ENCODE measurements around the gene TAC3. TPM values are rescaled to one million over a fixed set of nuclear protein-coding genes. Genes with fewer than 3 reads are reported as not detected.
"Not testable (repeated sequence)": the region's sequence is repeated elsewhere in the genome, so short reads cannot be mapped to it uniquely, and the experiment has no call there.

Gene TAC3
- total RNA-seq, 1 donor from 2014 or later = 0.31 TPM

GRCh38 chr12:57025196-57025595 is 8.9 kb upstream of the TAC3 start:
- Mint-ChIP-seq H3K4me1 (peaks cover 22% of the 10 kb centered on the region), H3K9me3 (no peaks in the 10 kb centered on the region), H3K27me3 (ENCODE audit: low read depth) (peaks cover 2% of the 10 kb centered on the region), H3K27ac (no peak overlapping the region), H3K36me3 (no peaks in the 10 kb centered on the region), H3K4me3 (no peak overlapping the region)
- no peak for DNase-seq (ENCODE audit: low spot score in 2 of 2, unreplicated experiment in 2 of 2)
- TF ChIP-seq CTCF (IDR thresholded peaks at IDR 0.05; ENCODE audit: unreplicated experiment) = no peak

DNA sequence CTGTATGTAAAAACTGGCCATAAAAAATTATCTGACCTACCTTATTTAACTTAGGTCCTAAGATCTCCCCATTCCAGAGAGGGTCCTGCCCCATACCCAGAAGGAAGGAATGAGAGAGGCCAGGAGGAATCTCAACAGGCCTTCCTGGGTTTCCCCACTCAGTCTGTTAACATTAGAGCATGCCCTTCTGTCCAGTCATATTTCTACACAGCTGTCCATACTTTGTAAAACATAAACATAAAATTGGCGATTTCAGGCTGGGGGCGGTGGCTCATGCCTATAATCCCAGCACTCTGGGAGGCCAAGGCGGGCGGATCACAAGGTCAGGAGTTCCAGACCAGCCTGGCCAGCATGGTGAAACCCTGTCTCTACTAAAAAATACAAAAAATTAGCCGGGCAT is 6.0 kb upstream of the TAC3 start:
- not testable (repeated sequence) for DNase-seq (ENCODE audit: low spot score in 2 of 2, unreplicated experiment in 2 of 2); H3K4me3 Mint-ChIP-seq; H3K36me3 Mint-ChIP-seq; H3K9me3 Mint-ChIP-seq; H3K27me3 Mint-ChIP-seq (ENCODE audit: low read depth); H3K27ac Mint-ChIP-seq
- peaks cover 15% of the 10 kb centered on the region for H3K4me1 Mint-ChIP-seq

- Mint-ChIP-seq H3K36me3 (no peaks in the 10 kb centered on the region), H3K27ac (no peak overlapping the region), H3K9me3 (no peaks in the 10 kb centered on the region), H3K27me3 (ENCODE audit: low read depth) (peaks cover 1% of the 10 kb centered on the region), H3K4me3 (no peak overlapping the region), H3K4me1 (peaks cover 2% of the 10 kb centered on the region)
- DNase-seq (ENCODE audit: low spot score in 2 of 2, unreplicated experiment in 2 of 2) = no peak
- TF ChIP-seq CTCF (IDR thresholded peaks at IDR 0.05; ENCODE audit: unreplicated experiment) = no peak
Measured at GRCh38 chr12:57019983-57020719, 3.8 kb upstream of the TAC3 start.

- DNase-seq (ENCODE audit: low spot score in 2 of 2, unreplicated experiment in 2 of 2) = no peak
- Mint-ChIP-seq H3K36me3 (no peaks in the 10 kb centered on the region), H3K4me1 (peaks cover 2% of the 10 kb centered on the region), H3K27ac (no peak overlapping the region), H3K4me3 (no peak overlapping the region), H3K9me3 (no peaks in the 10 kb centered on the region), H3K27me3 (ENCODE audit: low read depth) (peaks cover 12% of the 10 kb centered on the region)
- TF ChIP-seq CTCF (IDR thresholded peaks at IDR 0.05; ENCODE audit: unreplicated experiment) = no peak
Measured at GRCh38 chr12:57018906-57019305, 2.6 kb upstream of the TAC3 start.

- not testable (repeated sequence) for H3K27ac Mint-ChIP-seq; H3K4me1 Mint-ChIP-seq; H3K36me3 Mint-ChIP-seq; H3K4me3 Mint-ChIP-seq; DNase-seq (ENCODE audit: low spot score in 2 of 2, unreplicated experiment in 2 of 2); H3K9me3 Mint-ChIP-seq
- peaks cover 17% of the 10 kb centered on the region for H3K27me3 Mint-ChIP-seq (ENCODE audit: low read depth)
Measured at GRCh38 chr12:57018353-57018752, 2.0 kb upstream of the TAC3 start.

GRCh38 chr12:57012600-57013465 is 3.5 kb downstream of the TAC3 start:
- H3K27ac Mint-ChIP-seq = no peak overlapping the region
- no peak overlapping the region for H3K4me3 Mint-ChIP-seq
- H3K9me3 Mint-ChIP-seq = no peaks in the 10 kb centered on the region
- no peaks in the 10 kb centered on the region for H3K36me3 Mint-ChIP-seq
- H3K4me1 Mint-ChIP-seq = peaks cover 11% of the 10 kb centered on the region
- H3K27me3 Mint-ChIP-seq (ENCODE audit: low read depth) = peaks cover 26% of the 10 kb centered on the region
- no peak for DNase-seq (ENCODE audit: low spot score in 2 of 2, unreplicated experiment in 2 of 2)
- TF ChIP-seq CTCF (IDR thresholded peaks at IDR 0.05; ENCODE audit: unreplicated experiment) = no peak

All from mesothelial cell of epicardium (in vitro differentiated cells).